PC-3 (cell line): ENCODE measurements around the gene CCDC190. TPM values are rescaled to one million over a fixed set of nuclear protein-coding genes. Genes with fewer than 3 reads are reported as not detected.

ENCODE experiments used
- ATAC-seq: fragments of 200-7000 bp; cut with Tn5 transposase; 2 replicates; pipeline ENCODE4 v1.9.1; 2020; ENCODE audit warnings: mild to moderate bottlenecking, moderate library complexity
- BruUV-seq: library from RNA; stranded (reverse); fragments of 400-500 nt; replicated peaks from 2 replicates; lab custom pipeline; 2021; lab: Mats Ljungman, UMichigan
- CTCF ChIA-PET: fragments of 300-600 bp; sonication (Branson Sonifier 250); formaldehyde crosslinking; loops from one replicate; lab custom pipeline; 2022; ENCODE audit warnings: antibody characterized with exemption; lab: Charles Lee
- POLR2A ChIA-PET: fragments of 300-600 bp; sonication (Branson Sonifier 250); formaldehyde crosslinking; loops from one replicate; lab custom pipeline; 2022; ENCODE audit warnings: antibody characterized with exemption; ENCODE audit not compliant: unreplicated experiment; lab: Charles Lee
- DNase-seq: peaks from one replicate; pipeline ENCODE4 v3.0.0-alpha.2; 2015
- H2AFZ ChIP-seq: fragments of 300-600 bp; sonication (generic); 2 replicates; pipeline ENCODE4 v1.6.0; 2016; ENCODE audit warnings: antibody characterized with exemption, low read length
- H3F3A ChIP-seq: fragments of 300-600 bp; sonication (generic); one replicate; pipeline ENCODE4 v1.6.0; 2017; ENCODE audit warnings: antibody characterized with exemption, low read length, control low read depth, mild to moderate bottlenecking; ENCODE audit not compliant: unreplicated experiment
- H3K27ac ChIP-seq: fragments of 300-600 bp; sonication (generic); 2 replicates; pipeline ENCODE4 v1.5.1; 2016; ENCODE audit warnings: mild to moderate bottlenecking, low read length
- H3K27me3 ChIP-seq: fragments of 300-600 bp; sonication (generic); 2 replicates; pipeline ENCODE4 v1.6.1; 2016; ENCODE audit warnings: low read length, mixed read lengths
- H3K36me3 ChIP-seq: fragments of 300-600 bp; sonication (generic); 2 replicates; pipeline ENCODE4 v1.6.1; 2016; ENCODE audit warnings: low read depth, mixed run types, low read length, mixed read lengths
- H3K4me1 ChIP-seq: fragments of 300-600 bp; sonication (generic); 2 replicates; pipeline ENCODE4 v1.5.1; 2016; ENCODE audit warnings: low read length; ENCODE audit not compliant: insufficient read depth
- H3K4me2 ChIP-seq: fragments of 300-600 bp; sonication (generic); 2 replicates; pipeline ENCODE4 v1.6.0; 2016; ENCODE audit warnings: low read length
- H3K4me3 ChIP-seq: fragments of 300-600 bp; sonication (generic); 2 replicates; pipeline ENCODE4 v1.5.1; 2016; ENCODE audit warnings: mild to moderate bottlenecking, low read length, mixed read lengths
- H3K79me2 ChIP-seq: fragments of 300-600 bp; sonication (generic); 2 replicates; pipeline ENCODE4 v1.6.1; 2017; ENCODE audit warnings: low read length, mixed read lengths
- H3K9ac ChIP-seq: fragments of 300-600 bp; sonication (generic); 2 replicates; pipeline ENCODE4 v1.6.0; 2016; ENCODE audit warnings: mild to moderate bottlenecking, low read length
- H3K9me2 ChIP-seq: fragments of 300-600 bp; sonication (generic); replicated peaks from 2 replicates; pipeline ENCODE4 v1.6.1; 2016; ENCODE audit warnings: mixed run types, low read length, mixed read lengths
- H3K9me3 ChIP-seq: fragments of 300-600 bp; sonication (generic); 2 replicates; pipeline ENCODE4 v1.6.1; 2016; ENCODE audit warnings: low read length, mixed read lengths
- H4K20me1 ChIP-seq: fragments of 300-600 bp; sonication (generic); 2 replicates; pipeline ENCODE4 v1.6.1; 2016; ENCODE audit warnings: low read length, mixed read lengths
- EZH2 ChIP-seq: fragments of 300-600 bp; sonication (generic); IDR thresholded peaks from one replicate; pipeline ENCODE4 v1.6.1; 2017; ENCODE audit warnings: antibody characterized with exemption, mild to moderate bottlenecking, low read length; ENCODE audit not compliant: unreplicated experiment
- EZH2phosphoT487 ChIP-seq: fragments of 300-600 bp; sonication (generic); IDR thresholded peaks from 2 replicates; pipeline ENCODE4 v1.6.1; 2018; ENCODE audit warnings: mild to moderate bottlenecking, antibody characterized with exemption, low read length, borderline replicate concordance
- intact Hi-C: fragments of 100-400 bp; cut with micrococcal nuclease; formaldehyde crosslinking; loops from 2 replicates; pipeline ENCODE4 v1.9.0; 2023
- total RNA-seq: library from RNA; depleted of rRNA; stranded (reverse); fragments of >200 nt; gene quantifications from 2 replicates; pipeline ENCODE4 v1.2.3, GENCODE V29; 2014
- TF ChIP-seq, protein P1 (sequence below): fragments of 300-600 bp; sonication (generic); conservative IDR thresholded peaks from 2 replicates; pipeline ENCODE4 v1.5.1; 2017; ENCODE audit warnings: antibody characterized with exemption, low read depth, mild to moderate bottlenecking, low read length

CCDC190 gene
- total RNA-seq, 1 experiment from 2014 or later: 0.62 TPM

DNA sequence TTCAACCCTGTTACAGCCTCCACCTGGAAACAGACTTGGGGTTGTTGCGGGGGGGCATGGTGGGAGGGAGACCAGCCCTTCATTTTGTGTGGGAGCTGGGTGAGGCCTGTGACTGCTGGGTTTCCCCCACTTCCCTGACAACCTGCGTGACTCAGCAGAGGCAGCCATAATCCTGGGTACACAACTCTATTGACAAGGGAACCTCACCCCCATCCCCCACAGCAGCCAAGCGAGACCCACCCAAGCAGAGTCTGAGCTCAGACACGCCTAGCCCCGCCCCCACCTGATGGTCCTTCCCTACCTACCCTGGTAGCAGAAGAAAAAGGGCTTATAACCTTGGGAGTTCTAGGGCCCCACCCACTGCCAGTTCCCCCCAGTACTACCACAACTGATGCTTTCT lies 8.0 kb upstream of the CCDC190 start:
- Histone ChIP-seq H3K27me3 (no peaks in the 10 kb centered on the region), H3K27ac (no peak overlapping the region), H3K4me3 (no peak overlapping the region), H3K4me1 (peaks cover 11% of the 10 kb centered on the region), H3K4me2 (no peak overlapping the region), H3K9ac (no peak overlapping the region), H2AFZ (no peak overlapping the region), H3K79me2 (no peaks in the 10 kb centered on the region), H3K9me3 (no peaks in the 10 kb centered on the region), H4K20me1 (no peaks in the 10 kb centered on the region), H3K36me3 (no peaks in the 10 kb centered on the region), H3F3A (peaks cover 4% of the 10 kb centered on the region), H3K9me2 (no peaks in the 10 kb centered on the region)
- no peak for ATAC-seq
- POLR2A ChIA-PET: no interaction called here
- BruUV-seq: no TSS peak
- CTCF ChIA-PET: no interaction called here
- TF ChIP-seq, protein P1, sequence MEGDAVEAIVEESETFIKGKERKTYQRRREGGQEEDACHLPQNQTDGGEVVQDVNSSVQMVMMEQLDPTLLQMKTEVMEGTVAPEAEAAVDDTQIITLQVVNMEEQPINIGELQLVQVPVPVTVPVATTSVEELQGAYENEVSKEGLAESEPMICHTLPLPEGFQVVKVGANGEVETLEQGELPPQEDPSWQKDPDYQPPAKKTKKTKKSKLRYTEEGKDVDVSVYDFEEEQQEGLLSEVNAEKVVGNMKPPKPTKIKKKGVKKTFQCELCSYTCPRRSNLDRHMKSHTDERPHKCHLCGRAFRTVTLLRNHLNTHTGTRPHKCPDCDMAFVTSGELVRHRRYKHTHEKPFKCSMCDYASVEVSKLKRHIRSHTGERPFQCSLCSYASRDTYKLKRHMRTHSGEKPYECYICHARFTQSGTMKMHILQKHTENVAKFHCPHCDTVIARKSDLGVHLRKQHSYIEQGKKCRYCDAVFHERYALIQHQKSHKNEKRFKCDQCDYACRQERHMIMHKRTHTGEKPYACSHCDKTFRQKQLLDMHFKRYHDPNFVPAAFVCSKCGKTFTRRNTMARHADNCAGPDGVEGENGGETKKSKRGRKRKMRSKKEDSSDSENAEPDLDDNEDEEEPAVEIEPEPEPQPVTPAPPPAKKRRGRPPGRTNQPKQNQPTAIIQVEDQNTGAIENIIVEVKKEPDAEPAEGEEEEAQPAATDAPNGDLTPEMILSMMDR: no peak
- no peak for TF ChIP-seq EZH2
- TF ChIP-seq EZH2phosphoT487: no peak
- intact Hi-C loops: no loop called here
- DNase-seq: no peak

DNA sequence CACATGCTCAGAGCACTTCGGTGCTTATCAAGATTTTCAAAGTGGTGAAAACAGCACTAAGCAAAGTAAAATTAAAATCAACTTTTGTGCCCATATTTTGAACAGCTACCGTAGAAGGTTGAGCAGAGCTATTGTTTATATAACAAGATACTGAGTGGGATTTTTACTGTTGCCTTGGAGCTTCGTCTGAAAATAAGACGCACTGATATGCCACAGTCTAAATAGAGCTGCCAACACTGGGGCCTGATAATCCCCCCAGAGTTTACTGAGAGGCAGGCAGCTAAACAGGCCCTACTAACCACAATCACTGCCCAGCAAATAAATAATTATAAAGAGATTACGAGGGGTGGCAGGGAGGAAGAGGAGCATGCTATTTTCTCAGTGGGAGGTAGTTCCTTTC lies 650 bp upstream of the CCDC190 start:
- Histone ChIP-seq H3K9me2 (no peaks in the 10 kb centered on the region), H3K4me1 (peaks cover 27% of the 10 kb centered on the region), H3K36me3 (no peaks in the 10 kb centered on the region), H3K9me3 (no peaks in the 10 kb centered on the region), H3K27me3 (no peaks in the 10 kb centered on the region), H3K9ac (no peak overlapping the region), H3K4me3 (no peak overlapping the region), H2AFZ (no peak overlapping the region), H3F3A (no peaks in the 10 kb centered on the region), H4K20me1 (no peaks in the 10 kb centered on the region), H3K4me2 (no peak overlapping the region), H3K27ac (no peak overlapping the region), H3K79me2 (no peaks in the 10 kb centered on the region)
- no TSS peak for BruUV-seq
- ChIA-PET CTCF (no interaction called here), POLR2A (no interaction called here)
- TF ChIP-seq EZH2 (no peak), EZH2phosphoT487 (no peak)
- TF ChIP-seq, protein P1: no peak
- ATAC-seq (no peak), DNase-seq (no peak)
- intact Hi-C loops: no loop called here

DNA sequence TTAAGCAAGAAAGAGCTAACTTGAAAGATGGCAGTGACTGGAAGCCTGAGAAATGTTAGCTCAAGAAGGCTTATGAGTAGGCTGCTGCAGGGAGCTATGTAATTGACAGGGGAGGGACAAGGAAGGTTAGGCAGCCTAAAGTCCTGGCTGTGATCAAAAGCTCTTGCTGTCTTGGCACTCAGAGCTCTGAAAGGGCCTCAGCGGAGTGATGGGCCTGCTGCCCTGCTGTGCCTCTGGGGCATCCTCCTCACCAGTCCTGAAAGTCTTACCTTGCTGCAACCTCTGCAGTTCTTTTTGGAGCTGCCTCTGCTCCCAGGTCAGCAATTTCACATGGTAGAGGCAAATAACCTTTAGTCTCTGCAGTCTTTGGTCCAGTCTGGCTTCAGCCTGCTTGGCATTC lies 1.8 kb downstream of the CCDC190 start:
- ChIA-PET CTCF (interaction anchor here (0.5 kb wide), 1 partner anchor 14 kb away, joined by 3 read pairs; no protein-coding TSS in a partner anchor), POLR2A (no interaction called here)
- Histone ChIP-seq H3K4me3 (no peak overlapping the region), H4K20me1 (no peaks in the 10 kb centered on the region), H3K27ac (no peak overlapping the region), H3F3A (peaks cover 3% of the 10 kb centered on the region), H3K27me3 (no peaks in the 10 kb centered on the region), H3K9ac (no peak overlapping the region), H3K79me2 (no peaks in the 10 kb centered on the region), H3K9me3 (no peaks in the 10 kb centered on the region), H3K36me3 (no peaks in the 10 kb centered on the region), H3K9me2 (no peaks in the 10 kb centered on the region), H3K4me1 (peaks cover 49% of the 10 kb centered on the region), H2AFZ (no peak overlapping the region), H3K4me2 (no peak overlapping the region)
- ATAC-seq (no peak), DNase-seq (no peak)
- no peak for TF ChIP-seq EZH2
- no peak for TF ChIP-seq EZH2phosphoT487
- TF ChIP-seq, protein P1: no peak
- BruUV-seq: no TSS peak
- intact Hi-C loops: loop anchor here (5.0 kb wide), 1 partner anchor 128 kb away; no protein-coding TSS in a partner anchor
